Activated CD4-positive, CD25-positive, alpha-beta regulatory T cell treated with anti-CD3 and anti-CD28 coated beads, Interleukin-2, amount 50 U/mL, for 24 hours (primary cell): Measurements from ENCODE around the gene FAM168B.

ENCODE experiments used
- ATAC-seq, 2 donors: fragments of 150-1000 bp; cut with Tn5 transposase; one replicate each; pipeline ENCODE4 v1.10.0; 2021; ENCODE audit warnings: mild to moderate bottlenecking in 1 of 2, moderate library complexity in 1 of 2

FAM168B gene

DNA sequence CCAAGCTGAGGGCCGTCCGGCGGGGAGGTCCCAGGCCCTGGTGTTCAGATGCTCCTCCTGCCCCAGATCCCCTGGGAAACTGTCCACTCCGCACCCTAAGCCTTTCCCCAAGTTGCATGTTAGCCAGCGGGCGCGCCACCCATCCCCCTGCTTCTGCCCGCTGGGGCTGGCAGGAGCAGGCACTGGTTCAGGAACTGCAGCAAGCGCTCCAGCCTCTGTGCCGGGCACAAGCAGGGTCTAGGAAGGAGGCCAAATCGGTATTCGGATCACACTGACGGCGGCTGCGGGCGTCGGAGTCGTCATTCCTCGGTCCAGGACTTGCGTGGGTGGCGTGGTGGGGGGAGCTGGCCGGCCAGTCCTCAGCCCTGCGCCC, 53.7 kb downstream of the FAM168B start:
- ATAC-seq: no peak

DNA sequence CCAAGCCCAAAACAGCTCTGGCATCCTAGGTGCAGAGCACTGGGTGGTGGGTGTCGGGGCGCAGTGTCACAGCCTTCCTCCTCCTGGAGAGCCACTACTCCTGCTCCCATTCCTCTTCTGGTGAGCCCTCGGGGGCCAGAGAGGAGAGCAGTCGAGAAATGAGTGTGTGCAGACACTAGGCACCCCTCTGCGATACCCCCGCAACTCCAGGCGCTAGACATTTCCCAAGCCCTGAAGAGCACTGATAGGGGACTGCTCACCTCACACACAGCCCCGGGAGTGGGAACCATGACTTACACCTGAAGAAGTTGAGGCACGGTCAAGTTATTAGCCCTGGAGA, 54.2 kb downstream of the FAM168B start:
- no peak for ATAC-seq

DNA sequence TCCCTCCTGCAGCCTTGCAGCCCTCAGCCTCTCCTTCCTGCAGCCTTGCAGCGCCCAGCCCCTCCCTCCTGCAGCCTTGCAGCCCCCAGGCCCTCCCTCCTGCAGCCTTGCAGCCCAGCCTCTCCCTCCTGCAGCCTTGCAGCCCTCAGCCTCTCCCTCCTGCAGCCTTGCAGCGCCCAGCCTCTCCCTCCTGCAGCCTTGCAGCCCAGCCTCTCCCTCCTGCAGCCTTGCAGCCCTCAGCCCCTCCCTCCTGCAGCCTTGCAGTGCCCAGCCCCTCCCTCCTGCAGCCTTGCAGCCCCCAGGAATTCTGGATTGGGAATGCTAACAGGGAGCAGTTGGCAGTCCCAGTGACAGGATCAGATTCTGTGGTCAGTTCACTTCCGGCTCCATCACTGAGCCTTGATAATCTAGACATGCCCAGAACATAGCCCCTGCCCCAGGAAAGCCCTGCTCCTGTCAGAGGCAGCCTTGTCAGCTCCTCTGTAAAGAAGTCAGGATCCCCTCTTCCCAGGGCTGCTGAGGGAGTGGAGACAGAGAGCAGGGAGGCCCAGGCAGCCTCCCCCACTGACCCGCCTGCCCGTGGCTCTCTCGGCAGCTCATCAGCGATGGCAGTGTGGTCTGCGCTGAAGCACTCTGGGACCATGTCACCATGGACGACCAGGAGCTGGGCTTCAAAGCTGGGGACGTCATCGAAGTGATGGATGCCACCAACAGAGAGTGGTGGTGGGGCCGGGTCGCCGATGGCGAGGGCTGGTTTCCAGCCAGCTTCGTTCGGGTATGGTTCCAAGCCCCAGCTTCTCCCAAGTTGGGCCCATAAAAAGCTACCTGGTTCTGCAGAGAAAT, 54.8 kb downstream of the FAM168B start:
- no peak for ATAC-seq

DNA sequence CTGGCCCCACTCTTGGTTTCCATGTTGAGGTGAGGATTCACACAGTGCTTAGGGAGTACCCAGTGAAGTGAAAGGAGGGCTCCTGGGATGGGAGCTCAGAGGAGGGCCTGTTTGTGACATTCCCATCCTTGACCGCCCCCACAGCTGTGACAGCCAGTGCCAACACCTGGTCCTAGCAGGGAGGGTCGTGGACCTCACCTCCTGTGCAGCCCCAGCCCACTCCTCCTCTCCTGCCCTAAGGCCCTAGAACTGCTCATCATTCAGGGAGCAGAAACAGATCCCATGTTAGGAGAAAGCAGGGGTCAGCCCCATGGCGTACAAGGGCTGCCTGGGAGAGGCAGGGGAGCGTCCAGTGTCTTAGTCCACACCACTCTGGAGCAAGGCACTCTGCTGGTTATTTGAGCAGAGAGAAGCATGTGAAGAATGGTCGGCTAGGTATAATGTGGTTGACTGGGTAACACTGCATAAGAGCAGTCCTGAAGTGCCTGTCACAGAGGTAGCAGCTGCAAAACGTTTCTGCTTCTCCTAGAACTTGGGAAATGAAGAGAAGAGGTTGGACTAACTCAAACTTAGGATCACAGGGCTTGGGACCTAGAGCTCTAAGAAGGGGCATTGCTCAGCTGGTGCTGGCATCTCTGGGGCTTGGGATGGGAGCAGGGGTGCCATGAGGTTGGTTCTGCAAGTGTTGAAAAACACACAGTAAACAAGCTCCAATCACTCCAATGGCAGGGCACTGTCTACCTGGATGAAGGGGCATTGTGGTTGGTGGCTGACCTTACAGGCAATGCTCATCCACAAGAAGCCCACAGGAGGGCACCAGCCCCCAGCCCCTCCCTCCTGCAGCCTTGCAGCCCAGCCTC, 55.6 kb downstream of the FAM168B start:
- no peak for ATAC-seq

DNA sequence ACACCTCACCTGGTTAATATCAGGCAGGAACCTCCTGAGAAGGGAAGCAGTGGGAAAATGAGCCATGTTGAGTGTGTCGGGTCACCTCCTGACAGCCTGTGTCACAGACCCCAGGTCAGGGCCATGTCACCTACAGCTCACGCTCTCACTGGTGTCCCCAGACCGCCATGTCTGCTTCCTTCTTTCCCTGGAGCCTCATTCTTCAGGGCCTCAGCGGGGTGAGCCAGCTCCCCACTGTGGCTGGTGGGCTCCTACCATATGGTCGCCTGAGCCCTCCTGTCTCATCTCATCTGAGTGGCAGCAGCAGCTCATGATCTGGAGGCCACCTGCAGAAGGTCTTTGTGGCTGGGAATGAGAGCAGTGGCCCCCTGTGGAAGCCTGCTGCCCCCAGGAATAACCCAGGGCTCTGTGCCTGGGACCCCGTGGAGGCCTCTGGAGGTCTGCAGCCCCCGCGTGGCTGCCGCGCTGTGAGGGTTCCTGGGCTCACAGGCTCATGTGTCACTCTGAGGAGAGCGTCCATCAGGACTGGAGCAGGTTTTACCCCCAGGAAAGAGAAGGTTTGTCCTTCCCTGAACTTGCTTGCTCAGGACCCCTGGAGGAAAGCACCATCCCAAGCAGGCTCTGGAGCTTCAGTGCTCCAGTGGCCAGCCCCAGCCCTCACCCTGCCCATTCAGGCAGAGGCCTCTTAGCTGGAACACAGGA, 56.4 kb downstream of the FAM168B start:
- ATAC-seq: no peak

DNA sequence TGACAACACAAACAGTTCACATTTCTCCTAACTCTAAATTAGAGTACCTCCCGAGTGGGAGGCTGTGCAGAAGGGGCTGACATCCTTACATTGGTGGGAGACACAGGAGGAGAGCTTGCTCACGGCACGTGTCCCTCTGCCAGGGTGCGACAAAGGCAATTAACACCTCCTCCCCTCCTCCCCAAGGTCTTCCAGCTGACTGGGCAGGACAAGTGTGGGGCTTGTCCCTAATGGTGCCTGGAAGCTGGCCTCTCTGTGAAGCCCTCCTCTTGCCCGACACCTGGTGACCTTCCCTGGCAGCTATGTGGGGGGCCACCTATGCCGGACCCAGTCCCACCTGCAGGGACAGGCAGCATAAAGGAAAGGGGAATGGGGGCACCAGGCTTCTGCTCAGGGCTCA, 57.0 kb downstream of the FAM168B start:
- no peak for ATAC-seq

DNA sequence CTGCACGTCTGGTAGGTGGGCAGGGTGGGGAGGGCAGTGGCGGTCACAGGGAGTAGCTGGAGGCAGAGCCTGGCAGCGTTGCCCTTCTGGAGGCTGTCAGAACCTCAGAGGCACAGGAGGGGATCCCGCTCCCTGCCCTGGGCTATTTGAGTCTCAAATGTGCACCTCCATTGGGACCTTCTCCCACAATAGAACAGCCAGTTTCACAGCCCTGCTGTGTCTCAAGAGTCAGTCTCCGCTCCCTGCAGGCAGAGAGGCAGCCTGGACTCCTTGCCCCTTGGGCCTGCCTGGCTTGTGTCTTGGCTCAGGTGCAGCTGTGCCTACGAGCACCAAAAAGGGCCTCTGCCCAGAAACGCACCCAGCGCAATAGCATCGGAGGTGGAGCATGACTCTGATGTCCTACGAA, 57.4 kb downstream of the FAM168B start:
- ATAC-seq: no peak

DNA sequence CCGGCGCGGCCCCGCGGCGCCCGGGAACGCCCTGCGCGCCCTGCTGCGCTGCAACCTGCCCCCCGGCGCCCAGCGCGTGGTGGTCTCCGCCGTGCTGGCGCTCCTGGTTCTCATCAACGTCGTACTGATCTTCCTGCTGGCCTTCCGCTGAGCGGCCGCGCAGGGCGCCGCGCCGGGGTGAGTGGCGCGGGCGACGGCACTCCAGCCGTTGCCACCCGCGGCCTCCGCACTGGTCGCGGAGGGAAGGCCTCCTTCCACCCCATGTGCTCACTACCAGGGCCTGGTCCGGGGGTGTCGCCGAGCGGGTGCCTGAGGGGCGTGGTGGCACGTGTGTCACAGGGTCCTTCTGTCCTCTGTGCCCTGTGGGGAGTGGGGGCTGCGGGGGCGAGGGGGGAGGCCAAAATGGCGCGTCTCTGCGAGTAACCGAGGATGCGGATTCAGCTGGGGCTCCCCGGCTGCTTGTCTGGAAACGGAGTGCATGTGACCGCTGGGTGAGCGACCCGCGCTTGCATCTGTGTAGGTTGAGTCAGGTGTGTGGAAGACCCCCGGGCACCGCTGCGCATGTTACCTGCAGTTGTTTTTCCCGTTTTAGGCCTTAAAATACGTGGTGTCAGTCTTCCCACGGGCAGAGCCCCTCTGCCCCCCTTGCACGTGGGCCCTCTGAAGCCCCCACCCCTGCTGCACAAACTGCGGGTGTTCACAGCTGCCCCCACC, 58.0 kb downstream of the FAM168B start:
- ATAC-seq: no peak

DNA sequence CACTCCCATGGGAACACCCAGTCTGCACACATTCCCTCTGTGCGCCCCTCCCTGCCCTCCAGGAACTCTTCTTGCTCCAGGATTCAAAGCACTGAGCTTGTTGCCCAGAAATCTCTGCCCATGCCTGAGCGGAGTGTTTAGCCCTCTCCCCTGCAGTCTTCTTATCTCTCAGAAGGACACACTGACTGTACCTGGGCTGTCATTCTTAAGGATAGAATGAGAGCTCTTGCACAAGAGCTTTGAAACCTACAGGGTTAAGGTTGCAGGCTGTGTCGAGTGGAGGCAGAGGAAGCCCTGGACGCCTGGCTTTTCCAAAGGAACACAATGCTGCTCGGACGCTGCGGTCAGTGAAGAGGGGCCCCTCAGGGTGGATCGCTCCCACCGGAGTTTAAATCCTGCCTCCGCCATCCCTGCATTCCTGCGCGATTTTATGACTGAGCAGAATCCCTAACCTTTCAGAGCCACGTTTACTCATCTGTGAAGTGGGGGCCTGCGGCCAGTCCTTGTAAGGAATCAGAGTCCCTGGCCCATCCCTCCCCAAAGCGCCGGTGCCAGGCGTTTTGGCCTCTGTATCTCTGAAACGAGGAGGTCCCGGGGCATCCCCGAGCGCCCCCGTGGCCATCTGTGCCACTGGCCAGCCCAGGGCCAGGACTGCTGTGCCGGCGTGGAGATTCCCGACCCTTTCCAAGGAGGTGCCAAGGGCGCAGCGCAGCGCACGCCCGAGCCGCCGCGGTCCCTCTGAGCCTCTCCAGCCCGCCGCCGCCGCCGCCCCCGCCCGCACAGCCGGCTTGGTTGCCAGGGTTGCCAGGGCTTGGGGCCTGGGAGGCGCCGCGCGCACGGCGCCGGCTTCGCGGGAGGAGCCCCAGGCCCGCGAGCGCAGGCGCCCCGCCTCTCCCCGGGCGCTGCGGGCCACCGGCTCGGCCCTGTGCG, 58.9 kb downstream of the FAM168B start:
- ATAC-seq: no peak

DNA sequence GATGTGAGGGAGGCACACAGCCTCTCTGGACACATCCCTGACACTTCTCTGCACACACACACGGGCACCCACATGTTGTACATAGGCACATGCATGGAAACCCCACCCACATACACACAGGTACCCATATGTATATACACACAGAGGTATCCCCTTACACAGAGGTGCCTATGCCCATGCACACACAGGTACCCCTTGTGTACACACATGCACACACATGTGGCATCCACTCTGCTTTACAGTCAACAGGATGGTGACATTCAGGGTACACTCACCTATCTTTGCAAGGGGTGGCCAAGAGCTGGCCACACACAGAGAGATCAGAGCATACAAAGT, 59.5 kb downstream of the FAM168B start:
- no peak for ATAC-seq

DNA sequence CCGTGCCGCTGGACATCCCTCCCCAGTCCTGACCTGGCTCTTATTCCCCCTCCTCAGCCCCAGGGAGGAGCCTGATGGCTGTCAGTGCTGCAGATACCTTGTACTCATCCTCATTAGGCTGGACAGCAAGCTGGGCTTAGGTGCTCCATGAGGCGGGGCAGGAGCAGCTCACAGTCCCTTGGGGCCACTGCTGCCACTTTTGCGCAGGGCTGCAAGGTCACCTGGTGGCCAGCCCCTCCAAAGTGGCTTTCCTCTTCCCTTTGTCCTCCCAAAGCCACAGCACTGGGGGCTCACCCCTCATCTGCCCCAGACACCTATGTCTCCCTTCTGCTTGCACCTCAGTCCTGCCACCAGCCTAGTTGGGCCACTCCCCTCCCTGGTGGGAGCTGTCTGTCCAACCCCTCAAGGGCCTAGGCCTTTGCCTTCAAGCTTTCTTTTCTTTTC, 60.8 kb downstream of the FAM168B start:
- no peak for ATAC-seq

DNA sequence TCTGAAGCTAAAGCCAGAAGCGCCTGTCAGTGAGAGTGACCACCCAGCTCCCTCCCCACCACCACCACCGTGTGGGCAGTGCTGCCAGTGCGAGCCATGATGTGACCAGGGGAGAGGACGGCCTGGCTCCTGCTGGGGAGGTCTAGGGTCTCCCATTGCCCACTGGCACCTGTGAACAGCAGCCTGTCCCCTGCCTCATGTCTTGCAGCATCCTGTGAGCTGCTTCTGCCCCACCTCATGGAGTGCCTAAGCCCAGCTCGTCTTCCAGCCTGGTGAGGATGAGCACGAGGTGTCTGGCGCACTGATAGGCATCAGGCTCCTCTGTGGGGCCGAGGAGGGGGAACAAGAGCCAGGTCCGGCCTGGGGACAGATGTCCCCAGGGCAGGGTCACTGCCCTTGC, 61.4 kb downstream of the FAM168B start:
- no peak for ATAC-seq

DNA sequence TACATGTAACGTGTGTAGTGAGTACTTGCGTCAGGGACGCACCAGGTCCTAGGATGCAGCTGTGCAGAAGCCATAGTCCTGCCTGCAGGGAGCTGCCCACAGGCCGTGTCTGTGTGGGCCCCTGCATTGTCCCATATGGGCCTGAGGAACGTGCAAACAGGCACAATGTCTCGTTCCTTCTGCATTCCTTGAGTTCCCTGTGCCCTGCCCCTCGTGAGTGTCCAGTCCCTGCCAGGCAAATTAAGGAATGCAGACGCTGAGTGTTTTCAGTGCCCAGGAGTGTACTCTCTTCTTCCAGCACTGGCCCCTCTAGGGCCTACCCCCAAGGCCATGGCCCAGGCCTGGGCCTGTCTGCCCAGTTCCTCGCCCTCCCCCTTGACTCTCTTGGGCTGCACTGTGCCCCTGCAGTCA, 61.8 kb downstream of the FAM168B start:
- no peak for ATAC-seq

DNA sequence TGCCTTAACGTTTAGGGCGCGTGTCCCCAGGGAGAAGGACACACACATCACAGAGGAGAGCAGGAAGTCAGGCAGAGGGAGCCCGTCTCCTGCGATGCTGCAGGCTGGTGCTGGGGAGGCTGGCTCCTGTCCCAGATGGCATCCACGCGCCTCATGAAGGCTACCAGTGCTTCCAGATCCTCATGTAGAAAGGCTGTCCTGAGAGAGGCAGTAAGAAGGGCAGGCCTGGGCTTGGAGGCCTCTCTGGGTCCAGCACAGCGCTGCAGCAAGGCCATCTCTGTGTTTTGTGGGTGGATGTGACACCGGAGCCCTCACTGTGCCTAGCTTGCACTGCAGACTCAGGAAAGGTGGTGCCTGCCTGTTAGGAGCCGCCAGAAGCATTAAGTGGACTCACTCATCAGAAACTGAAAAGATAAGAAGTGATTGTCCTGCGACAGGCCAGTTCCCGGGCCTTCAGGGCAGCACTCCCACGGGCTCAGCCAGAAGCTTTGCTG, 62.7 kb downstream of the FAM168B start:
- ATAC-seq: no peak

DNA sequence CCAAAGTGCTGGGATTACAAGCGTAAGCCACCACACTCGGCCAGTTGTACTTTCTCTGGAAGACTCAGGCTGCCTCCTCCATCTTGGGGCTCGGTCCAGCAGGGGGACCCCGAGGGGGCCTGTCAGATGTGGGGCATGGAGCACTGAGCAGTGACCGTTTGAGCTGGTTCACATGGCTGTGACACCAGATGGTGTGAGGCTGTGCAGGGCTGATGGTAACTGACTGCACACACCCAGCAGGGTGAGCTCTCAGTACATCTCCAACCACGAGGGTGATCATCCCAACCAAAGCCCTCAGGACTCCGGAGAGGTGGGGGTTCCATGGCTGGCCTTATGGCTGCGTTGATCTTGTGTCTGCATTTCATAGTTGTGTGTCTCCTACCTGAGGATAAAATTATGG, 63.4 kb downstream of the FAM168B start:
- ATAC-seq: no peak

DNA sequence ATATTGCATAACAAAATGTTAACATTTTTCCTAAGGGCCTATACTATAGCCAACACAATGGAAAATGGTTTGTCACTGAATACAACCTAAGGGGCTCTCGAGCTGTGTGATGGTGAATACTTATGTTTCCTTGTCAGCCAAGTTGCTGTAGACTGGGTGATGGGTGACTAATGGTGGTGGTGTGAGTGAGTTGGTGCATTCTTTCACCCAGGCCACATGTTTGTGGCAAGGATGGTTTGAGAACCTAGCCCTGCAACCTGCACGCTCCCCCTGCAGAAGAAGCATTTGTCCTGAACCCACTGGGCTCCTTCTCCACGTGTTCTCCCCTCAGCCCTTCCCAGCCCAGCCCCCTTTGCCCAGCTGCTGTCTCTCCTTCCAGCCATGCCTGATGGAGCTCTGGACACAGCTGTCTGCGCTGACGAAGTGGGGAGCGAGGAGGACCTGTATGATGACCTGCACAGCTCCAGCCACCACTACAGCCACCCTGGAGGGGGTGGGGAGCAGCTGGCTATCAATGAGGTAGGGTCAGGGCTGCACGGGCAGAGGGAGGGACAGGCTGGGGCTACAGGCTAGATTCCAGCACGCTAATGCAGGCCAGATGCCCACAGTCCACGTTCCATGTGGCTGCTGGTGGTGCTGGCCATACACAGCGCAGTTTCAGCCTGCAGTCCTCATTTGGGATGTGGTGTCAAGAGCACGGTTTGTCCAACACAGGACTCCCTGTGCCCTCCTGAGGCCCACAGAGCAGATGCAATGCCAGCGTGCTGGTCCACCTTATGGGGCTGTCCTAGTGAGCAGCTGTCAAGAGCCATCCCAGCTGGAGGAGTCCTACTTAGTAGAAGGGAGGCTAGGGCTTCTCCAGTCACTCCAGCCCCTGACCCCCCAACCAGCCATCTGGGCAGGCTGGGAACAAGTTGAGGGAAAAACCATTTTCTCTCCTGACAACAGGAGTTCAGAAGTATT, 65.4 kb downstream of the FAM168B start:
- ATAC-seq: no peak

DNA sequence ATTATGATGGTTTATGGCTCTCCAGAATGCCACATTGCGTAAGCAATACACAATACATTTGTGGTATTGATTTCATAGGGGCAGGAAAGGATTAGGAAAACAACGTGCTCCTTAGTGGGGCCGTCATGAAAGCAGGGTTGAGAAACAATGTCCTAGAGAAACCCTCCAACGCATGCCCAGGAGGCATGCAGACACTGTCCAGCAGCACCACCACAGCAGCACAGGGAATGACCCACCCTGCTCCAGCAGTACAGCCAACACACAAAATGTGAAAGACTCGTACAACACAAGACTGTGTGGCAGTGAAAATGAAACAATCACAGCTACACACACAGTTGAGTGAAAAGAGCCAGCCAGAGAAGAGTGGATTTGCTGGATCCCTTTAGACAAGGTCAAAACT, 66.3 kb downstream of the FAM168B start:
- ATAC-seq: no peak

DNA sequence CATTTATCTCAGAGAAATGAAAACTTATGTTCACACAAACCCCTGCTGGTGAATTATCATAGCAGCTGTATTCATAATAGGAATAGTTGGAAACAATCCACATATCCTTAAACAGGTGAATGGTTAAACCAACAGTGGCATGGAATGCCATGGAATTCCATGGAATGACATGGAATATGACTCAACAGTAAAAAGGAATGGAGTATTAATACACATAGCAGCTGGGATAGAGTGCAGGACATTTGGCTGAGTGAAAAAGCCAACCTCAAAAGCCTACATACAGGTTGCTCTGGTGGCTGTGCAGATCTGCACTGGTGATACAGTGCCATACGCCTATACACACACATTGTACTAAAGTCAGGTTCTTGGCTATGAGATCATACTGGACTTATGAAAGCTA, 69.5 kb downstream of the FAM168B start:
- ATAC-seq: no peak

DNA sequence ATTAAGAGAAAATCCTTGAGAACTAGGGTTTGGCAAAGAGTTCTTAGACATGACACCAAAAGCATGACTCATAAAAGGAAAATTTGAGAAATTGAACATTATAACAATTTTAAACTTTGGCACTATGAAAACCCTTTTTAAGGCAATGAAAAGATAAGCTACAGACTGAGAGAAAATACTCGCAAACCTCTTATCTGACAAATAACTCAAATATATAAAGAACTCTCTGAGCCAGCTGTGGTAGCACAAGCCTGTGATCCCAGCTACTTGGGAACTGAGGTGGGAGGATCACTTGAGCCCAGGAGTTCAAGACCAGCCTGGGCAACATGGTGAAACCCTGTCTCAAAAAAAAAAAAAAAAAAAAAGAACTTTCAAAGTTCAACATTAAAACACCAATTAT, 70.5 kb downstream of the FAM168B start:
- ATAC-seq: no peak
